ENCODE measurements around the gene SPIC. TPM values are rescaled to one million over a fixed set of nuclear protein-coding genes. Genes with fewer than 3 reads are reported as not detected.

The SPIC gene
- polyA plus RNA-seq, 1 donor (not counting 4 experiments of a cell fraction or from before 2014, with no cell fraction given), result not detected

DNA sequence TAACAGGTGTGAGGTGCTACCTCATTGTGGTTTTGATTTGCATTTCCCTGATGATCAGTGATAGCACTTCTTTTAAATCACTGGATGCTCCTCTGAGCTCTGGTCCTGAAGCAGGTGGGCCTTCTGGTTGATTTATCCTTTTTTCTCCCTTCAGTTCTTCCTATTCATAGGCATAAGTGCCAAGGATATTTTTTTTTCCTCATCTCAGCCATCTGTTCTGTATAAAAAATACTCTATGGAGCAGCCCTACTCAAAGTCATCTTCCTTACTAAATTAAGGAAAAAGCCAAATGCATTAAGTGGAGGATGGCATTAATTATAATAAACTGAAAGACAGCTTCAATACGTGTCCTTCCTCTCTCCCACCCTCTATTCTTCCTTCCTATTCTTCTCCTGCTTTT lies 18.4 kb downstream of the SPIC start:
- Histone ChIP-seq H3K27ac (ENCODE audit: control insufficient read depth, insufficient read depth, low read length) (no peak overlapping the region), H3K9me1 (ENCODE audit: control insufficient read depth, extremely low read depth, insufficient read depth, low read length) (no peaks in the 10 kb centered on the region), H3K36me3 (ENCODE audit: control insufficient read depth in 2 of 2, extremely low read depth in 1 of 2, insufficient read depth in 2 of 2, low read length in 2 of 2) (no peaks in the 10 kb centered on the region), H3K27me3 (ENCODE audit: control insufficient read depth, extremely low read depth, insufficient read depth, low read length) (no peaks in the 10 kb centered on the region), H3K9me3 (ENCODE audit: control insufficient read depth, low read depth, low read length) (no peaks in the 10 kb centered on the region), H3K4me1 (ENCODE audit: control insufficient read depth, extremely low read depth, insufficient read depth, low read length) (no peaks in the 10 kb centered on the region), H2AFZ (ENCODE audit: control insufficient read depth, low read length) (no peak overlapping the region), H4K20me1 (ENCODE audit: control insufficient read depth, extremely low read depth, insufficient read depth, low read length) (no peaks in the 10 kb centered on the region), H3K4me3 (ENCODE audit: control insufficient read depth in 2 of 3, extremely low read depth in 1 of 3, insufficient read depth in 2 of 3, low read depth in 1 of 3, low read length in 3 of 3) (no peak overlapping the region), H3K79me2 (ENCODE audit: control insufficient read depth, insufficient read depth, low read length) (no peaks in the 10 kb centered on the region), H3K4me2 (ENCODE audit: control insufficient read depth, extremely low read depth, insufficient read depth, low read depth, low read length) (no peak overlapping the region), H3K9ac (ENCODE audit: control insufficient read depth, extremely low read depth, insufficient read depth, low read length) (no peak overlapping the region)
- FAIRE-seq (no peak), DNase-seq (ENCODE audit: low read depth, low spot score) (no peak)
- TF ChIP-seq, protein P1, sequence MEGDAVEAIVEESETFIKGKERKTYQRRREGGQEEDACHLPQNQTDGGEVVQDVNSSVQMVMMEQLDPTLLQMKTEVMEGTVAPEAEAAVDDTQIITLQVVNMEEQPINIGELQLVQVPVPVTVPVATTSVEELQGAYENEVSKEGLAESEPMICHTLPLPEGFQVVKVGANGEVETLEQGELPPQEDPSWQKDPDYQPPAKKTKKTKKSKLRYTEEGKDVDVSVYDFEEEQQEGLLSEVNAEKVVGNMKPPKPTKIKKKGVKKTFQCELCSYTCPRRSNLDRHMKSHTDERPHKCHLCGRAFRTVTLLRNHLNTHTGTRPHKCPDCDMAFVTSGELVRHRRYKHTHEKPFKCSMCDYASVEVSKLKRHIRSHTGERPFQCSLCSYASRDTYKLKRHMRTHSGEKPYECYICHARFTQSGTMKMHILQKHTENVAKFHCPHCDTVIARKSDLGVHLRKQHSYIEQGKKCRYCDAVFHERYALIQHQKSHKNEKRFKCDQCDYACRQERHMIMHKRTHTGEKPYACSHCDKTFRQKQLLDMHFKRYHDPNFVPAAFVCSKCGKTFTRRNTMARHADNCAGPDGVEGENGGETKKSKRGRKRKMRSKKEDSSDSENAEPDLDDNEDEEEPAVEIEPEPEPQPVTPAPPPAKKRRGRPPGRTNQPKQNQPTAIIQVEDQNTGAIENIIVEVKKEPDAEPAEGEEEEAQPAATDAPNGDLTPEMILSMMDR (optimal IDR thresholded peaks at IDR 0.05 in 1 of 3, IDR thresholded peaks at IDR 0.05 in 1 of 3, conservative IDR thresholded peaks at IDR 0.05 in 1 of 3; ENCODE audit: extremely low read depth in 1 of 3, insufficient read depth in 2 of 3, low read length in 3 of 3), result no peak
- TF ChIP-seq EZH2 (IDR thresholded peaks at IDR 0.05; ENCODE audit: low read length), result no peak
- dilution Hi-C loops (cut with MboI; ENCODE audit: extremely low pct_ligation_motif_present, low sequenced_read_pairs), result no loop called here

DNA sequence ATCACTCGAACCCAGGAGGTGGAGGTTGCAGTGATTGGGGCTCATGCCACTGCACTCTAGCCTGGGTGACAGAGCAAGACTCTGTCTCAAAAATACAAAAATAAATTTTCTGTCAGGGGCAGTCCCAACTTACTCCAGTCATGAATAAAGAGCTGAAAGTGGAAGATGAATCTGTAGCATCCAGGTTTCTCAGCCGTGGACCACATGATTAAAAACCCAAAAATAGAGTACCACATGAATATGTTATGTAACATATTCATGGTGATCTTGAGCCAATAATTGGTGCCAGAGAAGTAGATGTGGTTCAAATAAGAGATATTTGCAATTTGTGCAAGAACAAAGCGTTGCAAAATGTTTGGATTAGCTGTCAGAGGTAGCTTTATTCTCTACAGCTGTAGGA lies 23.1 kb downstream of the SPIC start:
- Histone ChIP-seq H3K4me3 (ENCODE audit: control insufficient read depth in 2 of 3, extremely low read depth in 1 of 3, insufficient read depth in 2 of 3, low read depth in 1 of 3, low read length in 3 of 3) (no peak overlapping the region), H3K79me2 (ENCODE audit: control insufficient read depth, insufficient read depth, low read length) (no peaks in the 10 kb centered on the region), H3K36me3 (ENCODE audit: control insufficient read depth in 2 of 2, extremely low read depth in 1 of 2, insufficient read depth in 2 of 2, low read length in 2 of 2) (no peaks in the 10 kb centered on the region), H3K9ac (ENCODE audit: control insufficient read depth, extremely low read depth, insufficient read depth, low read length) (no peak overlapping the region), H3K4me1 (ENCODE audit: control insufficient read depth, extremely low read depth, insufficient read depth, low read length) (no peaks in the 10 kb centered on the region), H3K27ac (ENCODE audit: control insufficient read depth, insufficient read depth, low read length) (no peak overlapping the region), H3K9me3 (ENCODE audit: control insufficient read depth, low read depth, low read length) (no peaks in the 10 kb centered on the region), H2AFZ (ENCODE audit: control insufficient read depth, low read length) (no peak overlapping the region), H4K20me1 (ENCODE audit: control insufficient read depth, extremely low read depth, insufficient read depth, low read length) (no peaks in the 10 kb centered on the region), H3K27me3 (ENCODE audit: control insufficient read depth, extremely low read depth, insufficient read depth, low read length) (no peaks in the 10 kb centered on the region), H3K4me2 (ENCODE audit: control insufficient read depth, extremely low read depth, insufficient read depth, low read depth, low read length) (no peak overlapping the region), H3K9me1 (ENCODE audit: control insufficient read depth, extremely low read depth, insufficient read depth, low read length) (no peaks in the 10 kb centered on the region)
- no peak for TF ChIP-seq EZH2 (IDR thresholded peaks at IDR 0.05; ENCODE audit: low read length)
- TF ChIP-seq, protein P1 (optimal IDR thresholded peaks at IDR 0.05 in 1 of 3, IDR thresholded peaks at IDR 0.05 in 1 of 3, conservative IDR thresholded peaks at IDR 0.05 in 1 of 3; ENCODE audit: extremely low read depth in 1 of 3, insufficient read depth in 2 of 3, low read length in 3 of 3), result no peak
- dilution Hi-C loops (cut with MboI; ENCODE audit: extremely low pct_ligation_motif_present, low sequenced_read_pairs), result no loop called here
- FAIRE-seq, result no peak
- no peak for DNase-seq (ENCODE audit: low read depth, low spot score)
